Retinal pigment epithelial cell (primary cell): ENCODE measurements around the gene SCAI.
"Not testable (repeated sequence)": the region's sequence is repeated elsewhere in the genome, so short reads cannot be mapped to it uniquely, and the experiment has no call there.

Experiments
- DNase-seq: peaks from one replicate; pipeline ENCODE4 v3.0.0-alpha.2; 2010; ENCODE audit warnings: low read depth
- H3K4me3 ChIP-seq: 2 replicates; pipeline ENCODE4 v1.5.1; 2011; ENCODE audit warnings: mild to moderate bottlenecking, low read length, control low read depth, moderate library complexity
- TF ChIP-seq, protein P1 (sequence below): conservative IDR thresholded peaks from 2 replicates; pipeline ENCODE4 v1.5.1; 2011; ENCODE audit warnings: low read depth, low read length, control low read depth, inconsistent platforms

SCAI gene

DNA sequence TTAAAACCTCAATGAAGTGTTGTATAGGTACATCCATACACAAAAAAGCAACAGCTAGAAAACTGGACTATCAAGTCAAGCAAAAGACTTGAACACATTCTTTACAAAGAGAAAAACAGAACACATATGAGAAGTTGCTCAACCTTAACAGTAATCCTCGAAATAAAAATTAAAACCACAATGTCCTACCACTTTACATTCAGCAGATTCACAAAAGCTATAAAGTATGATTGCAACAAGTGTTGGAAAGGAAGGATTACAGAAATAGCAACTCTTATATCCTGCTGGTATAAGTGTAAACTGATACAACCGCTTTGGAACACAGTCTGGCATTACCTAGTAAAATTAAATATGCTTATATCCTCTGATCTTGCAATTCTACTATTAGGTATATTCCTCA lies 173.9 kb downstream of the SCAI start:
- TF ChIP-seq, protein P1, sequence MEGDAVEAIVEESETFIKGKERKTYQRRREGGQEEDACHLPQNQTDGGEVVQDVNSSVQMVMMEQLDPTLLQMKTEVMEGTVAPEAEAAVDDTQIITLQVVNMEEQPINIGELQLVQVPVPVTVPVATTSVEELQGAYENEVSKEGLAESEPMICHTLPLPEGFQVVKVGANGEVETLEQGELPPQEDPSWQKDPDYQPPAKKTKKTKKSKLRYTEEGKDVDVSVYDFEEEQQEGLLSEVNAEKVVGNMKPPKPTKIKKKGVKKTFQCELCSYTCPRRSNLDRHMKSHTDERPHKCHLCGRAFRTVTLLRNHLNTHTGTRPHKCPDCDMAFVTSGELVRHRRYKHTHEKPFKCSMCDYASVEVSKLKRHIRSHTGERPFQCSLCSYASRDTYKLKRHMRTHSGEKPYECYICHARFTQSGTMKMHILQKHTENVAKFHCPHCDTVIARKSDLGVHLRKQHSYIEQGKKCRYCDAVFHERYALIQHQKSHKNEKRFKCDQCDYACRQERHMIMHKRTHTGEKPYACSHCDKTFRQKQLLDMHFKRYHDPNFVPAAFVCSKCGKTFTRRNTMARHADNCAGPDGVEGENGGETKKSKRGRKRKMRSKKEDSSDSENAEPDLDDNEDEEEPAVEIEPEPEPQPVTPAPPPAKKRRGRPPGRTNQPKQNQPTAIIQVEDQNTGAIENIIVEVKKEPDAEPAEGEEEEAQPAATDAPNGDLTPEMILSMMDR: no peak
- no peak for DNase-seq
- no peak overlapping the region for H3K4me3 ChIP-seq

DNA sequence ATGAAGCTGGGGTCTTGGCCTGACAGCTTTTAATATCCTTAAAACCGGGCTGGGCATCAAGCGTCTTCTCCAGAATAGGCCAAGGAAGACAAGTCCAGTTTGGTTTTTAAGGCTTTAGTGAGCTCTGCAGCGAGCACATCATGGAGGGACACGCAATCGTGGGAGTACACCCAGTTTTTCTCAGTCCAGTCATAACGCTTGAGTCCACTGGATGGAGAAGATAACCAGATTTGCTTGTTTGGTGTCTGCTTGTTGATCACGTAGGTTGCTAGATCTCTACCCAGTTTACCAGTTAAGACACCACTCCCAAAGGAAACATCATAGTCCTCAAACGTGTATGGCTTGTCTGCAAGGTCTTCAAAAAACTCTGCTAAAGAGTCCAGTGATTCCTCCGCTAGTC lies 175.1 kb downstream of the SCAI start:
- TF ChIP-seq, protein P1: no peak
- DNase-seq: no peak
- no peak overlapping the region for H3K4me3 ChIP-seq

DNA sequence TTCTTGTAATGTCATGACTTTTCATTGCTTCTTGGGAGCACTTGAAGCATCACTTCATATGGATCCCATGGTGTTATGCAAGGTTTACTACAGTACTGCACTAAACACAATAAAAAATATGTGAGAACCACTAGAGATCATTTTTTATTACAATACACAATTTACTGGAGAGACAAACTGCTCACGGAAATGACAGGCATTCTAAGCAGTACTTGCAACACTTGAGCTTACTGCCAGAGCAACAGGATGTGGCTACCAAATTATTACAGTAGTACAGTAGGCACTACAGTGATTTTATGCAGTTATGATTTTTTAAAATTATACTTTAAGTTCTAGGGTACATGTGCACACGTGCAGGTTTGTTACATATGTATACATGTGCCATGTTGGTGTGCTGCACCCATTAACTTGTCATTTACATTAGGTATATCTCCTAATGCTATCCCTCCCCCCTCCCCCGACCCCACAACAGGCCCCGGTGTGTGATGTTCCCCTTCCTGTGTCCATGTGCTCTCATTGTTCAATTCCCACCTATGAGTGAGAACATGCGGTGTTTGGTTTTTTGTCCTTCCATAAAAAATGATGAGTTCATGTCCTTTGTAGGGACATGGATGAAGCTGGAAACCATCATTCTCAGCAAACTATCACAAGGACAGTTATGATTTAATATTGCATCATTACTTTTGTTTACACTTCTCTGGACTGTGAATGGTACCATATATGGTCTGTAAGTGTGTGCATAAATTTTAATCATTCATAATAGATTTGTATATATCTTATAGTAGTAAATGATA lies 177.4 kb downstream of the SCAI start:
- DNase-seq, H3K4me3 ChIP-seq: not testable (repeated sequence)

DNA sequence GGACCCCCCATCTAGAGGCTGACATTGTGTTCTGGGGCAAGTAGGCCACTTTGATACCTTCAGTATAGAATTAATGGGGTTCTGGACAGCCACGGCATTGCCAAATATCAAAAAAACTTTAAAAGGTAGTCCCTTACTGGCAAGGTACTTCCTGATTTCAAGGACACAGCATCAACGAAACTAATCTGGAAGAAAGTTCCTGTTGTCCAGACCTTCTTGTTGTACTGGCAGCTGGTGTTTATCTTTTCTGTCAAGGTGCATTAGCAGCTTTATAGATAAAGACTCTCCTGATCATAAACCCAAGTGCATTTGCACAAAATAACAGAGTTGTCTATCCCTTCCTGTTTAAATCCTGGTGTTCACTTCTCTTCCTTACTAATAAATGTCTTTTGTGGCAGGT lies 178.7 kb downstream of the SCAI start:
- no peak overlapping the region for H3K4me3 ChIP-seq
- TF ChIP-seq, protein P1: no peak
- DNase-seq: no peak

DNA sequence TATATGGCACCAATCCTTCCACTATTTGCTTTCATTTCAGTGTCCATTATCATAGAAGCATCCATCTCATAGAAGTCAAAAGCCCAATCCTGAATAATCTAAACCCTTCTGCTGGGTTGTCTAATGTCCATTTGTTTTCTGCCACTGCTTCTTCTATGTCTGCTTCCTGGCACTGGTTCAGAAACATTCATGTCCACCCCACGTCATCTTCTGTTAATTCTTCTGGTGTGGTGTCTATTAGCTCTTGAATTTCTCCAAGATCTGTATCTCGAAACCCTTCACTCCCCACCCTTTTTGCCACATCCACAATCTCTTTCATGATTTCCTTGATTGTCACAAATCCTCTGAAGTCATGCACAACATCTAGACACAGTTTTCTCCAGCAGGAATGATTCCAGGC lies 179.3 kb downstream of the SCAI start:
- H3K4me3 ChIP-seq: no peak overlapping the region
- TF ChIP-seq, protein P1: no peak
- no peak for DNase-seq

DNA sequence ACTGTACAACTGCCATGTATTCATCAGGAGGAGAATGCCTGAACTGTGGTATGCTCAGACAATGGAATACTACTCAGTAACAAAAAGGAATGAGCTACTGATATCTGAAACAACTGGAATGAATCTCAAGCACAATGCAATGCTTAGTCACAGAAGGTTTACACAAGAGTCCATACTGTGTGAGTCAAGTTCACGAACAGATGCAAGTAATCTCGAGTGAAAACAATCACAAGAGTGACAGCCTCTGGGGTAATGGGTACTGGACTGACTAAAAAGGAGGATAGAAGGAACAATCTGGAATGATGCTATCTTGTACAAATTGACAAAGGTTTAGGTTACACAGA lies 182.9 kb downstream of the SCAI start:
- TF ChIP-seq, protein P1: no peak
- DNase-seq: no peak
- H3K4me3 ChIP-seq: no peak overlapping the region

DNA sequence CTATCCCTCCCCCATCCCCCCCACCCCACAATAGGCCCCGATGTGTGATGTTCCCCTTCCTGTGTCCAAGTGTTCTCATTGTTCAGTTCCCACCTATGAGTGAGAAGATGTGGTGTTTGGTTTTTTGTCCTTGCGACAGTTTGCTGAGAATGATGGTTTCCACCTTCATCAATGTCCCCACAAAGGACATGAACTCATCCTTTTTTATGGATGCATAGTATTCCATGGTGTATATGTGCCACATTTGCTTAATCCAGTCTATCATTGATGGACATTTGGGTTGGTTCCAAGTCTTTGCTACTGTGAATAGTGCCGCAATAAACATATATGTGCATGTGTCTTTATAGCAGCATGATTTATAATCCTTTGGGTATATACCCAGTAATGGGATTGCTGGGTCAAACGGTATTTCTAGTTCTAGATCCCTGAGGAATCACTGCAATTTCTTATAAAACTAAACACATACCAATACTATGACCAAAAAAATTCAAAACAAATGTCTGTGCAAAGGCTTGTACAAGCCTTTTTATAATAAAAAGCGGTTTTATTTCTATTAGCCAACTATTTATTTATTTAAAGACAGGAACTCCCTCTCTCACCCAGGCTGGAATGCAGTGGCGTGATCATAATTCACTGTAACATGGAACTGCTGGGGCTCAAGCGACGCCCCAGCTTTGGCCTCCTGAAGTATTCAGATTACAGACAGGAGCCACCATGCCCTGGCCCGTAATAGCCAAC lies 183.5 kb downstream of the SCAI start:
- DNase-seq, H3K4me3 ChIP-seq: not testable (repeated sequence)

DNA sequence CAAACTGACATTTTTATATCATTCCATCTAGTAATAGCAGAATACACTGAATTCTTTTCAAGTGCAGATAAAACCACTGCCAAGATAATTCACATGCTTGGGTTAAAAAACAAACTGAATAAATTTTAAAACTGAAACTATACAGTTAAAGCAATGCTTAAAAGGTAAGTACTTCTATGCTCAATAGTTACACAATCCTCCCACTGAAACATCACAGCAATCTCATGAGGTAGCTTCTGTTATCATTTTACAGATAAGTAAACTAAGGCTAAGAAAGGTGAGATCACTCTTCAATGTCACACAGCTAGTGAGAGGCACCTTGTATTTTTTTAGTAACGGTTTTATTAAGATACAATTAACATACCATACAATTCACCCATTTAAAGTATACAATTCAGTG lies 189.1 kb downstream of the SCAI start:
- H3K4me3 ChIP-seq: no peak overlapping the region
- TF ChIP-seq, protein P1: no peak
- no peak for DNase-seq
